NCI-H1105 (cell line): ENCODE data around the gene KCNIP2.

Source experiments
- DNase-seq: peaks from one replicate; lab custom pipeline; 2025; lab: John Stamatoyannopoulos, UW

KCNIP2 gene

GRCh38 chr10:101851411-101852116, 8.0 kb upstream of the KCNIP2 start:
- no peak for DNase-seq

- DNase-seq, result no peak
Observed at GRCh38 chr10:101850749-101851148, 7.1 kb upstream of the KCNIP2 start.

GRCh38 chr10:101848894-101849351, 5.3 kb upstream of the KCNIP2 start:
- DNase-seq, result no peak

- DNase-seq, result no peak
Observed at GRCh38 chr10:101848408-101848807, 4.8 kb upstream of the KCNIP2 start.

GRCh38 chr10:101845893-101846292, 2.3 kb upstream of the KCNIP2 start:
- DNase-seq, result no peak

DNA sequence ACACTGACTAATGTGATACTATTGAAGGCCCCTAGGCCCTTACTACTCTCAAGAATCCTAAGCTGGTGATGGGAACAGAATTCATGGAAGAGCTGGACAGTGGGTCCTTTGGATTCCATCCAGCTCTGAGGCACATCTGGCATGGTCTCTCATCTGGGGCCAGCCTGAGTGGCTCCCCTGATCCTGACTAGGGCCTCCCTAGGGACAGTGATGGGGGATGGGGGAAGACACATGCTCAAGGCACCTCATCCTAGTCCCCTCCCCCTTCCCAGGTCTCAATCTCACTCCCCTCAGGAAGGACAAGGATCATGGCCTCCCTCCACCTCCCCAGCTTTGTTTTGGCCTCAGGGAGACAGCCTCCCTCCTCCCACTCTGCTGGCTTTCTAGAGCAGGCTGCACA, 1.8 kb downstream of the KCNIP2 start:
- no peak for DNase-seq

DNA sequence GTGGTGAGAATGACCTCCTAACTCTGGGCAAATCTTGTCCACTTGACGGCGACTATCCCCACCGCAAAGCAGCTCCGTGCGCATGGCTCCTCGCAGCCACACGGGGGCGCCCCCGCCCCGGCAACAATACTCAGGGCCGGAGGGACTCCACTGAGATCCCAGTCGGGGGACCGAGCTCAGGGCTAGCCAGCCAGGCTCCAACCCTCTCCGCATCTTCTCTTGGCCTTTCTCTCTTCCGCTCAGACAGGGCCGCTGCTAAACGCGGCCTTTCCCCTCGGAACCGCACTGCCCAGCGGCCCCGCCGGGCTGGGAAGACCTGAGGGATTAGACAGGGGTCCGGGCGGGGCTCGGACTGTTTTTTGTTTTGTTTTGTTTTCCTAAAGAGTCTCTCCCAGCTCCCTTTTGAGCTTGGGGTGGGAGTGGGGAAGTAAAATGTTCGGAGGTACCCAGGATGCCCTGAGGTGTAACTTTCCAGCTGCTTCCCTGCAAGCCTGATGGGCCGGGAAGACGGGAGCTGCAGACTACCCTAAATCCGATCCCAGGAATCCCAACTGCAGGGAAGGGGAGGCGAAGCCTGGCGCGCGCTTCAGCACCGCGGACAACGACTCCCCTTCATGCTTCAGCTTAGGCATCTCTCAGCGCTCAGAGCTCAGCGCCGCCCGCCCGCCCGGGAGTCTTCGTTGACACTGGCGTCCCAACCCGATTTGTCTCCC, 2.7 kb downstream of the KCNIP2 start:
- DNase-seq, result peak; percentile 57

GRCh38 chr10:101840102-101840684, 3.4 kb downstream of the KCNIP2 start:
- no peak for DNase-seq

GRCh38 chr10:101839416-101840063, 4.1 kb downstream of the KCNIP2 start:
- DNase-seq, result peak; percentile 27

- DNase-seq, result no peak
Observed at GRCh38 chr10:101839002-101839401, 4.6 kb downstream of the KCNIP2 start.

GRCh38 chr10:101838416-101838970, 5.1 kb downstream of the KCNIP2 start:
- DNase-seq, result no peak

- no peak for DNase-seq
Observed at GRCh38 chr10:101837748-101838147, 5.9 kb downstream of the KCNIP2 start.

GRCh38 chr10:101835362-101835761, 8.2 kb downstream of the KCNIP2 start:
- DNase-seq, result no peak

- no peak for DNase-seq
Observed at GRCh38 chr10:101834341-101834740, 9.3 kb downstream of the KCNIP2 start.

DNA sequence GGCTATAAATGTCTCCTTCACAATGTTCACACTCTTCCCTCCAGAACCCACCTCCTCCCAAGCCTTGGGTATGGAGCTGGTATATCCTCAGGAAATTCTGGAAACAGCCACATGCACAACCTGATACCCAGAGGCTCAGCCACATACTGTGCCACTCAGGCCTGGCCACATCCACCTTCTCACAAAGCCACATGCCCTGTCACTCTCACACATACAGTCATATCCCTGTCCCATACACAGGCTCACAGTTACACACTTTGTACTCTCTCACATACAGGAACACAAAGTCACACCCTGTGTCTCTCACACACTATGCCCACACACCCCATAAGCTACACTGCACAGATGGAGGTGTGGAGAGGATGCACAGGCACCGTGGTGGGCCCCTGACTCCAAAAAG, 10.1 kb downstream of the KCNIP2 start:
- DNase-seq, result no peak

DNA sequence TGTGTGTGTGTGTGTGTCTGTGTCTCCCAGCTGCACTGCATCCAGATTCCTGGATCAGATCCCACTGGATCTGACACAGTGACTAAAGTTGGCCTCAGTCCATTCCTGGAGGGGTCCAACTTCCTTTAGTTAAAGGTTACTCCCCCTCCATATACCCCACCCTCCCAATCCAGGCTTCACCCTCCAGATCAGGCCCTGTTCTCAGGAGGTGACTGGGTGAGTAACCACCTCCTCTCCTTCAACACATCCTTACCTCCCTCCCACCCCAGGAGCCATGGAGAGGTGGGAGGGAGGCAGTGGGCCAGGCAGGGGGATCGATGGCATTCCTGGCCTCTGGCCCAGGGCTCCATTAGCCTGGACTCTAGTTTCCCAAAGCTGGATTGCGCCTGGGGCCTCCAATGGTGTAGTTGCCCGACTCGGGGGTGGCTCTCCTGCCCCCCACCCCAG, 11.3 kb downstream of the KCNIP2 start:
- DNase-seq, result no peak

DNA sequence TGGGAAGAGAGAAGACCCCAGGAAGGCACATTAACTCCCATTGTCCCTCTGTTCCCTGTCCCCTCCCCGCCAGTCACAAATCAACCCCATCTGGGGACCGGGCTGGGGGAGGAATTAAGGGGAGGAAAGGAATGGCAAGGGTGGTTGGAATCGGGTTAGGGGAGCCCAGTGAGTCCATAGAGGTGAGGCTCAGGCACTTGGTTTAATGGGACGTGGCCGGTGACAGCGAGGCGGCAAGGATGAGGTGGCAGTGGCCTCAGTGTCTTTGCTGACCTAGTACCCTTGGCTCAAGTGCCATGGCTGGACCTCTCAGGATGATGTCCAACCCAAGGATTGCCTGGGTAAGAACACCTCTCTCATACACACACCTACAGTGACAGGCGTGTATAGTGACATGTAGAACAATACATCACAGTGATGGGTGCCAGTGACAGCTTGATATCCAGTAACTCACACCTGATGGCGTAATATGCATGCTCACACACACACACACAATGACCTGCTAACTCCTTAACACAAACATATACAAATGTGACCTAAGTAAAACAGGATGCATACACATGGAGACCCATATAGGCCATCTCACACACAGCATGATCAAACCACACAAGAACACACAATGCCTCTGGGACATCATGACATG, 12.3 kb downstream of the KCNIP2 start:
- DNase-seq, result no peak

DNA sequence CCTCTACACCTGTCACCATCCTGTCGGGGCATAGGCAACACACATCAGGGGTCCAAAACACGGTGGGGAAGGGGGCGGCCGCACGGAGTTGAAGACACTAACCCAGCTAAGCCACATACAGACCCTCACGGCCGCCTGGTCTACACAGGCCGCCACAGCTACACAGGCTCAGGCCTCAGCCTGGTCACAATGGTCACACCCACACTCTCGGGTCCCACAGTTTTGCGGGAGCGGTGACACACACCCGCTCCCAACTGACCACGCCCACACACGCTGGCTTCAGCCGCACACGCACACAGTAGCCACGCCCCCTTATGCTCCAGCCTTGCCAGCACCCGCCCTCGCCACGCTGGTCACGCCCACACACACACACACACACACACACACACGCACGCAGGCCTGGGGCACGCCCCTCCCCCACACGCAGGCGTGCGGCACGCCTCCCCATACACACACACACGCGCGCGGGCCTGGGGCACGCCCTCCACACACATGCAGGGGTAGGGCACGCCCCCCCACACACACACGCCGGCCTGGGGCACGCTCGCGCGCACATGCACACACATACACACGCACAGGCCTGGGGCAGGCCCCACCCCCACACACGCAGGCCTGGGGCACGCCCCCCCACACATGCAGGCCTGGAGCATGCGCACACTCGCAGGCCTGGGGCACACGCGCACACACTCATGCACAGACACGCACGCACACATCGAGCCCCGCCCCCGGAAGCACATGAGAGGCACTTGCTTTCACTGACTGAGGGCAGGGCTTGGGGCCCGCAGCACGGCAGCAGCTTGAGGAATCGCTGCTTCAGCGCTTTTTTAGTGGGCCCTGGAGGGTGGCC, 13.1 kb downstream of the KCNIP2 start:
- peak; percentile 73 for DNase-seq

- DNase-seq, result peak; percentile 61
Observed at GRCh38 chr10:101829561-101830315, 13.9 kb downstream of the KCNIP2 start.
